GM21723 (cell line): ENCODE measurements around the gene DNAJC5G.

Experiments used
- ATAC-seq: cut with Tn5 transposase; IDR thresholded peaks from one replicate; pipeline ENCODE4 v1.9.1; 2021; ENCODE audit warnings: mild to moderate bottlenecking, moderate library complexity; ENCODE audit not compliant: unreplicated experiment

DNAJC5G gene, protein sequence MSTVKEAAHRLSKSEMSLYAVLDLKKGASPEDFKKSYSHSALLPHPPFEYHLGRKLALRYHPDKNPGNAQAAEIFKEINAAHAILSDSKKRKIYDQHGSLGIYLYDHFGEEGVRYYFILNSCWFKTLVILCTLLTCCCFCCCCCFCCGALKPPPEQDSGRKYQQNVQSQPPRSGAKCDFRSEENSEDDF

DNA sequence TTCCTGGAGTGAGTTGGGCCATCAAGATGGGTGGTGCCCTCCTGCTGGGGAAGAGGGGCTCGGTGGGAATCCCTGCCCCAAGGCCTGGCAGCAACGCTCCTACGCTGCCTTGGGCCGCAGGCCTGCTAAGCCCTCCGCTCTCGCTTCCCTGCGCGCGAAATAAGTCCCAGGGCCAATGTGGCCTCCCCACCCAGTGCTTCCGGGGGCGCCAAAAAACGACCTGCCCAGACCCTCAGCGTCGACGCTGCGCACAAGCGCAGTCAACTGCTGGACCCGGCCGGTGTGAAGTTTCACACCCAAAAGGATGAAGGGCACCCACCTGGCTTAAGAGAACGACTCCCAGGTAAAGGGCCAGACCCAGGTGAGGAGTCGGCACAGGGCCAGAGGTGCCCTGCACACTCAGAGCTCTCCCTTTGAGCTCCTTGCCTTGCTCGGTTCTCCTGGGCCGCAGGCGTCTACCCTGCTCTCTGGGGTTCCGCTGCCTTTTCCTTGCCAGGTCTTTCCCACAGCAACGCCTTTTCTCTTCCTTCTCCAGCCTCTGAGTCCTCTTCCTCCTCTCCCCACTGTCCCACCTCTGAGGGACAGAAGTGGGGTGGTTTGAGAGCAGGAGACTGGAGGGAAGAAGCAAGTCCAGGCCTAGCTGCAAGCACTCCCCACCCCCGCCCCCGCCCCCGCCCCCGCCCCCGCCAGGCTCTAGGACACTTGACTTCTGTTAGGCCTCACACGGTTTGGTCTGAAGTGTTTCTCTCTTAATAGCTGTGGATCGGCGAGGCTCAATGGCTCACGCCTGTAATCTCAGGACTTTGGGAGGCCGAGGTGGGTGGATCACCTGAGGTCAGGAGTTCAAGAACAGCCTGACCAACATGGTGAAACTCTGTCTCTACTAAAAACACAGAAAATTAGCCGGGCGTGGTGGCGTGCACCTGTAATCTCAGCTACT is at the start of gene DNAJC5G:
TSS of gene DNAJC5G (plus strand) at position 223 of the 940 bp plus-strand sequence. CDS start 1,296 bp downstream, outside the sequence.
- no peak for ATAC-seq

DNA sequence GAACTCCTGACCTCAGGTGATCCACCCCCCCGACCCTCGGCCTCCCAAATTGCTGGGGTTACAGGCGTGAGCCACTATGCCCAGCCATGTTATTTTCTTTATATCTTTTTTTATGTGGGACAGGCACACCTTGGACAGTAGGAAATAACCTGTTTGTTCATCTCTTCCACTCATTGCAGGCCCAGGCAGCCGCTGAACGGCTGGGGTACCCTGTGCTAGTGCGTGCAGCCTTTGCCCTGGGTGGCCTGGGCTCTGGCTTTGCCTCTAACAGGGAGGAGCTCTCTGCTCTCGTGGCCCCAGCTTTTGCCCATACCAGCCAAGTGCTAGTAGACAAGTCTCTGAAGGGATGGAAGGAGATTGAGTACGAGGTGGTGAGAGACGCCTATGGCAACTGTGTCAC is 49.7 kb upstream of the DNAJC5G start:
- no peak for ATAC-seq

DNA sequence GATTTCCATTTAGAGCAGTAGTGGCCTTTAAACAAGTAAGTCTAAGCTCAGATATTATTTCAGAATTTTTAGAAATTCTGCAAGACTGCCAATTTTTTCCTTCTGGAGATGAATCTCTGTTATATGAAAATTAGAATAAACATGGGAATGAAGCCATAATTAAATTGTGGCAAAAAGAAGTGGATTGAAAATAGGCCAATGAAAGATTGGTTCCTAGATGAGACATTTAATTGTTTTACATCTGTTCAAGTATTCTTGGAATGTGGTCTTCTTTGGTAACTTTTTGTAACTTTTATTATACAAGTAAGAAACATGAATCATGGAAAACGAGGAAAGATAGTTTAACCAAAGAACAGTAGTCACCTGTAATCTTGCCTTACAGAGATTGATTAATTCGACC is 47.7 kb upstream of the DNAJC5G start:
- ATAC-seq = no peak

DNA sequence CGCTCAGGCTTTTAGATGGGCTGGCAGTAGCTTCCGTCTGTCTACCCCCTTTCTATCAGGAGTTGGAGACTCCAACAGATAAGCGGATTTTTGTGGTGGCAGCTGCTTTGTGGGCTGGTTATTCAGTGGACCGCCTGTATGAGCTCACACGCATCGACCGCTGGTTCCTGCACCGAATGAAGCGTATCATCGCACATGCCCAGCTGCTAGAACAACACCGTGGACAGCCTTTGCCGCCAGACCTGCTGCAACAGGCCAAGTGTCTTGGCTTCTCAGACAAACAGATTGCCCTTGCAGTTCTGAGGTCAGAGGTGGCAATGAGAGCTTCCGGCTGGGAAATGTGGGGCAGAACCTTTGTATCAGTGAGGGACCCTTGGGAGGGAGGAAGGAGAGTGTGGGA is 43.3 kb upstream of the DNAJC5G start:
- no peak for ATAC-seq

DNA sequence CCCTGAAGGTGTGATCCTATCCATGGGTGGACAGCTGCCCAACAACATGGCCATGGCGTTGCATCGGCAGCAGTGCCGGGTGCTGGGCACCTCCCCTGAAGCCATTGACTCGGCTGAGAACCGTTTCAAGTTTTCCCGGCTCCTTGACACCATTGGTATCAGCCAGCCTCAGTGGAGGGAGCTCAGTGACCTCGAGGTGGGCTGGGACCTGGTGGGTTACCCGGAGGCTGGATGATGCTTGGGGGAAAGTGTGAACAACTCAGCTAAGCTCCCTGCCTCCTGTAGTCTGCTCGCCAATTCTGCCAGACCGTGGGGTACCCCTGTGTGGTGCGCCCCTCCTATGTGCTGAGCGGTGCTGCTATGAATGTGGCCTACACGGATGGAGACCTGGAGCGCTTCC is 41.9 kb upstream of the DNAJC5G start:
- no peak for ATAC-seq

DNA sequence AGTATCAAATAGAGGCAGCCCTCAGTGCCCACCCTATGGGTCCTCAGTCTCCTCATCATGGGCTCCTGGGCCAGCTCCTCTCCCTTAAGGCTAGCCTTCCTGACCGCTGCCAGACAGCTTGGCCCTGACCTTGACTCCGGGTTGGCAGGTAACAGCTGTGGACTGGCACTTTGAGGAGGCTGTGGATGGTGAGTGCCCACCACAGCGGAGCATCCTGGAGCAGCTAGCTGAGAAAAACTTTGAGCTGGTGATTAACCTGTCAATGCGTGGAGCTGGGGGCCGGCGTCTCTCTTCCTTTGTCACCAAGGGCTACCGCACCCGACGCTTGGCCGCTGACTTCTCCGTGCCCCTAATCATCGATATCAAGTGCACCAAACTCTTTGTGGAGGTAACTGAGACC is 39.1 kb upstream of the DNAJC5G start:
- ATAC-seq = no peak

DNA sequence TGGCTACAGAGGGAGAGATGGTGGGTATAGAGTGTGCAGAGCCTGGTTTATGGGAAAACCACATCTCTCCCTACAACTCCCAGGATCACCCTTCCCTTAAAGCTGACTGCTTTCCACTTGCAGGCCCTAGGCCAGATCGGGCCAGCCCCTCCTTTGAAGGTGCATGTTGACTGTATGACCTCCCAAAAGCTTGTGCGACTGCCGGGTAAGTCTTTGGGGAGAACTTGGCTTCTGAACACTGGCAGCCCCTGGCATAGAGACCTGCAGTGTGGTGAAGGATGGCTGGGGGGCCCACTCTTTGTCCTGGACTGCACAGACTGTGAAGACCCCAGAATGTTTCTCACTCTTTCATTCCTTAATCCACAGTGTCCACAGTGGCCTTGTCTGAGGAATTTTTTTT is 38.6 kb upstream of the DNAJC5G start:
- ATAC-seq = no peak

DNA sequence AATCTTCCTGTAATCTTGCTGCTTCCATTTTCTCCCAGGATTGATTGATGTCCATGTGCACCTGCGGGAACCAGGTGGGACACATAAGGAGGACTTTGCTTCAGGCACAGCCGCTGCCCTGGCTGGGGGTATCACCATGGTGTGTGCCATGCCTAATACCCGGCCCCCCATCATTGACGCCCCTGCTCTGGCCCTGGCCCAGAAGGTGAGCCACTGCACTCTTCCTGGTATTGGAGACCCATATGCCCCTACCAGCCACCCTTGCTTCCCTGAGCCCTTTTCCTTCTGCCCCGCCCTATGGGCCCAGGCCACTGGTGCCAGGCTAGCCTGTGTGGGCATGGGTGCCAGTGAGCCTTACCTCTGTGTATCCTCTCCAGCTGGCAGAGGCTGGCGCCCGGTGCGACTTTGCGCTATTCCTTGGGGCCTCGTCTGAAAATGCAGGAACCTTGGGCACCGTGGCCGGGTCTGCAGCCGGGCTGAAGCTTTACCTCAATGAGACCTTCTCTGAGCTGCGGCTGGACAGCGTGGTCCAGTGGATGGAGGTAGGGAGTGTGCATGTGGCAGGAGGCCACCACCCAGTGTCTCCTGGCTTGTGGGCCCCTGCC is 37.8 kb upstream of the DNAJC5G start:
- no peak for ATAC-seq

DNA sequence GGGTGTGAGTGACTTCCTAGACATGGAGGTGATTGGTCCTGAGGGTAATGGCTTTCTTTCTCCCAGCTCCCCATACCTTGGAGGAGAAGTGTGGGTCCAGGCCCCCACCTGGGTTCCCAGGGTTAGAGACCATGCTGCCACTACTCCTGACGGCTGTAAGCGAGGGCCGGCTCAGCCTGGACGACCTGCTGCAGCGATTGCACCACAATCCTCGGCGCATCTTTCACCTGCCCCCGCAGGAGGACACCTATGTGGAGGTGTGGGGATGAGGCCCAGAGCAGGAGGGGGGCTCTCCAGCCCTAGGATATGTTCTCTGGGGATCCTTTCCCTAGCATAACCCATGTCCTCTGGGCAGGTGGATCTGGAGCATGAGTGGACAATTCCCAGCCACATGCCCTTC is 36.3 kb upstream of the DNAJC5G start:
- no peak for ATAC-seq

DNA sequence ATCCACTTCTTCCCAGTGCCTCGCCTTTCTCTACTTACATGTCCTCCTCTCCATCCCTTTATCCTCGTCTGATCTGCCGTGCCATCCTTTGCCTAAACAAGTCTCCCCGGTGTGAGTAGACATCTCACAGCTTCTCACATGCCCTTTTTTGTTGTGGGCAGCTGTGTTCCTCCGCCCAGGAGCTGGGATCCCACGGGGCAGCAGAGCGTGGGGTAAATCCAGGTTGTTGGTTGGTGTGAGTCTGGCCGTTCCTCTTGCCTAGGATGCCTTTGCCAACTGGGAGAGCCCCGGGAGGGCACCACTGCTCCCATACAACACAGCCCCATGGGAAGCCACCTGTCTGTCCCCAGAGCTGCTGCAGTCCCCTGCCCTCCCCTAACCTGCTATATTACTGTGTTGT is 34.8 kb upstream of the DNAJC5G start:
- no peak for ATAC-seq

DNA sequence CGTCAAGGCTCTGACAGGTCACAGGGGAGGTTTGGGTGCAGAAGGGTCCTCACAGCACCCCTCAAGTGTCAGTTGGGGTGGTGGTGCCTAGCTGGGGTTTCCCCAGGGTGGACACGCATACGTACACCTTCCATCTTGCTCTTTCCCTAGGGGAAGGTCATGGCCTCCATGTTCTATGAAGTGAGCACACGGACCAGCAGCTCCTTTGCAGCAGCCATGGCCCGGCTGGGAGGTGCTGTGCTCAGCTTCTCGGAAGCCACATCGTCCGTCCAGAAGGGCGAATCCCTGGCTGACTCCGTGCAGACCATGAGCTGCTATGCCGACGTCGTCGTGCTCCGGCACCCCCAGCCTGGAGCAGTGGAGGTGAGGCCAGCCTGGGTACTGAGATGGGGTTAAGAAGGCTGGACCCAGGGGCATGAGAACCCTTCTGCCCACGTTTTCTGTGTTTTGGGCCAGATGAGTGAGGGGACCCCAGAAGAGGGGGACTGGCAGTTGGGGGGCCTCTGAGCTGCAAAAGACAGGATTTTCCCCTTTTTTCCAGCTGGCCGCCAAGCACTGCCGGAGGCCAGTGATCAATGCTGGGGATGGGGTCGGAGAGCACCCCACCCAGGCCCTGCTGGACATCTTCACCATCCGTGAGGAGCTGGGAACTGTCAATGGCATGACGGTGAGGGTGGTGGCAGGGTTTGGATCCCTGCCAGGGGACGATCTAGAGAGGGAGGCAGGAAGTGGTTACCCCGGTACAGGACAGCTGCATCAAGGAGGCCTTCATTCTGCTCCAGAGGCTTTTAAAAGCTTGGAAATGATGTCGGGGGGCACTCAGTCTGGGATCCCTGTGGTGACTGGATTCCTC is 33.2 kb upstream of the DNAJC5G start:
- ATAC-seq = no peak

DNA sequence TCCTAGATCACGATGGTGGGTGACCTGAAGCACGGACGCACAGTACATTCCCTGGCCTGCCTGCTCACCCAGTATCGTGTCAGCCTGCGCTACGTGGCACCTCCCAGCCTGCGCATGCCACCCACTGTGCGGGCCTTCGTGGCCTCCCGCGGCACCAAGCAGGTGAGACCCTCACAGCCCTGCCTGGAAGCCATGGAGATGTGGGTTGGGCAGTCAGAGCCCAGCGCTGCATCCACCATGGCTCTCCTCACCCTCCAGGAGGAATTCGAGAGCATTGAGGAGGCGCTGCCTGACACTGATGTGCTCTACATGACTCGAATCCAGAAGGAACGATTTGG is 32.6 kb upstream of the DNAJC5G start:
- ATAC-seq = no peak

DNA sequence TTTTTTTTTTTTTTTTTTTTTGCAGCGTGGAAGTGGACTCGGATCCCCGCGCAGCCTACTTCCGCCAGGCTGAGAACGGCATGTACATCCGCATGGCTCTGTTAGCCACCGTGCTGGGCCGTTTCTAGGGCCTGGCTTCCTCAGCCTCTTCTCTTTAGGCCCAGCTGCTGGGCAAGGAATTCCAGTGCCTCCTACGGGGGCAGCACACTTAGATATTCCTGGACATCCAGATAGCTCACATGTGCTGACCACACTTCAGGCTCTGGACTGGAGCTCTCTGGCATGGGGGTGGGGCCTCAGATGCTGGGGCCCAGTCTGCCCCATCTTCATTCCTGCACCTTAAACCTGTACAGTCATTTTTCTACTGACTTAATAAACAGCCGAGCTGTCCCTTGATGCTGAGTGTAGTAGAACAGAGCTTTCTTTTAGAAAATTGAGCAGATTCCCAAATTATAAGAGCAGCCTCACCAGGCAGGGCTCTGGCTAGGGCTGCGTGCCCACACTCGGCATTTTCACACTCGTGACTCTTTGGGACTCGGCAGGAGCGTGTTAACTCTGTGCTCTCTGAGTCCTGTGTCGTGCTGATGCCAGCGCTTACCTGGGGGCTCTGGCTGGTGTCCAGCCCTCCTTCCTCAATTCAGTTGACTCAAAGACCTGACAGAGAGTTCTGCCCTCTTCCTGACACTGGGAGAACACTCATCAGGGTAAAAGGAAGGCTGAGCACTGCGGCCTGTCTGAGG is 31.7 kb upstream of the DNAJC5G start:
- ATAC-seq = no peak

DNA sequence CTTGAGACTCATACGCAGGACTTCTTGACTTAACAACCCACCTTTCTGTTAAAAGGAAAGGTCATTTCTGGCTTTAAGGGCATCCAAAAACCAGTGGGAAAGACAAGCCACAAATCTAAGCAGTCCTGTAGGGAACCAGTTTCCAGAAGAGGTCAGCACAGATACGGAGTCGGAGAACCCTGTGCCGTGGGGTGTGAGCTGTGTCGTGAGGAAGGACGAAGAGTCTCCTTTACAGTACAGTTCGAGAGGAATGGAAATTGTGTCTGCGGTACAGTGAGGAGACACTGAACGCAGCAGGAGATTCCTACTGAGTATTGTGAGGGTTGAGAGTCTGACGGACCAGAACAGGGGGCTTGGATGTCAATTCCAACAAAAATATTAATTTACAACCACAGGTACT is 30.1 kb upstream of the DNAJC5G start:
- ATAC-seq = no peak

DNA sequence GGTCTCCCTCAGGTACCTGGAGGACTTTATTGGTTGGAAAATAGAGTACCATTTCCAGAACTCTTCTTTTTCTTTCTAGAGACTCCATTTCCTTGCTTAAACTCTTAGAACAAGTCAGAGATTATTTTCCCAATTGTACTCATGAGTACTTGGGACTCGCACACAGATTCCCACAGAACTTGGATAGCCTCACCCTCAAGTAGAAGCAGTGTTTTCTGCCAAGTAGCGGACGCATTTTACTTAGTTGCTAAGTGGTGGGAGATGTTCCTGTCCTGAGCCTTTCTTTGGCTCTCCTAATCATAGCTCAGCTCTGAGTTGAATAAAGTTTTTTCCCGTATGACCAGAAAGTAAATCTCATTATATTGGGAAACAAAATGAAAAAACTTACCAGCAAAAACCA is 29.6 kb upstream of the DNAJC5G start:
- no peak for ATAC-seq

DNA sequence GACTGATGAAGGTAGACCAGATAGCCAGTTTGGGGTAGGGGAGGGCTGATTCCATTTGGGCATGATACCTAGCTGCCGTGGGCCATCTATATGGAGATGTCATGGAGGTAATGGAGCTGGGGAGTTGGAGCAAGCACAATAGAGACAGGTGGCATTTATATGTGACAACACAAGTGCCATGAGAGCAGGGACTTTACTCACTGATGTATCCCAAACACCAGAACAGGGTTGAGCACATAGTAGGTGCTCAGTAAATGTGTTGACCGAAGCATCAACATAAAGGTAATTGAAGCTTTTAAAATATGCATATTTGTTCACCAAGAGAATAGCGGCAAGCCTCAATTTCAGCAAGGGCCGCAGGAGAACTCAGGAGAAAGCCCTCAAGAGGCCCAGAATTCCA is 27.3 kb upstream of the DNAJC5G start:
- ATAC-seq = no peak

DNA sequence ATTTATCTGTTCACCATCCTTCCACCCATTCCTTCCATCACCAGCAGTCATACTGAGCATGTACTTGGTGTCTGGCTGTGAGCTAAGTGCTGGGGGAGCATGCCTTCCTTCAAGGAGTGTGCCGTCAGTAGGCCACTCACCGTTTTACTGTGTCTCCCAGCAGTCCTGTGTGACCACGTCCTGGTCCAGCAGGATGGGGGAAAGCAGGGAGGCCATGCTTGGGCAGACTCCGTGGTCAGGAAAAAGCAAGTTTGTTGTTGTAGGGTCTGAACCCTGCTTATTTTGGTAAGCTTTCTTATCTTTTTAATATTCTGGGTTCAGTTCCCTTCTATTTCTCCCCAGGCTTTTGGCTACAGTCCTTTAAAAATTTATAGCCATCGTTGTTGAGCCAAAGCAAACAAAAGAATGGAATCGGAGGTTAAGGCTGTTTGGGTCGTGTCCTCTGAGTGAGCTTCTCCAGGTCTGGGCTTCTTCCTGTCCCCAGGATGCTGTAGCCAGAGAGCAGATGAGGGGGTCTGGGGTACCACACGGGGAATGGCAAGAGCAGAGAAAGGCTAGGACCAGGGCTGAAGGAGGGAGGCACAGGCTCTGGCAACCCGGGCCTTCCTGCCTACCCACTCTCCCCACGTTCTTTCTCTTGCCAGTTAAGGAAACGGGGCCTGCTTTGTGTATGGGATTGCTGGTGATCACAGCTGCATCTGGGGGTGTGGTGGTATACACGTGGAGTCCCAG is 25.9 kb upstream of the DNAJC5G start:
- ATAC-seq = no peak

DNA sequence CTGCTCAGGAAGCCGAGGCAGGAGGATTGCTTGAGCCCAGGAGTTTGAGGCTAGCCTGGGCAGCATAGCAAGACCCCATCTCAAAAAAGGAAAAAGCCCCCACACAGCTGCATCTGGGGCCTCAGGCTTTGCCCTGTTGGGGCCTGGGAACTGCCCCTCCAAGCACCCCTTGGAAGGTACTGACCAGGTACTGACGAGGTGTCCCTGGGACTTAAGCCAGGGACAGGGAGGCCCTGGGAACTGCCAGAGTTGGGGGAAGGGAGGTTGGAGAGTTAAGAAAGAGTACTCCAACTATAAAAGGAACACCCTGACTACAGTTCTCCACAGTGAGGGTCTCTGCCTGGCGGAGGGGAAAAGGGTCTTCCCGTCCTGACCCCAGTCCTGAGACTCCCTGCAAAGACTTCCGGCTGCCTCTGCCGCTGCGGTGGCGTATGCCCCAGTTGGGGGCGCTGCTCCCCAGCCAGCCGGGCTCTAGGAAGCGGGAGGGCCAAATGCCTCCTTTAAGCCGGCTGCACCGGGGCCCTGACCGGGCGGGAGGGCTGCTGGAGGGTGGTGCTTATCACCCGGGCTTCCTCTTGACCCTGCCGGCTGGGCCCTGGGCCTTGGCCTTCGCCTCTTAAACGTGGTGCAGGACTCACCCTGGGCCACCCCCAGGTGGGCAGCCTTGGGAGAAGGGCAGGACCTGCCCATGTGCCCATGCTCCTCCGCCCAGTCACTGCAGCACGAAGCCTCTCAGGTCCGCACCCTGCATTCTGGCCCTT is 25.2 kb upstream of the DNAJC5G start:
- no peak for ATAC-seq
